HCT116 (cell line): ENCODE measurements around the gene FARP1. TPM values are rescaled to one million over a fixed set of nuclear protein-coding genes. Genes with fewer than 3 reads are reported as not detected.

Experiments
- ATAC-seq: fragments of 200-7000 bp; cut with Tn5 transposase; 2 replicates; pipeline ENCODE4 v1.9.1; 2020; ENCODE audit warnings: mild to moderate bottlenecking, moderate library complexity
- BruUV-seq: library from RNA; stranded (reverse); fragments of 400-500 nt; replicated peaks from 2 replicates; lab custom pipeline; 2021; lab: Mats Ljungman, UMichigan
- CTCF ChIA-PET: fragments of 300-600 bp; sonication (Branson Sonifier 250); formaldehyde crosslinking; loops from one replicate; lab custom pipeline; 2021; ENCODE audit warnings: antibody characterized with exemption; lab: Charles Lee
- POLR2A ChIA-PET: fragments of 300-600, 350-600 bp; sonication (Branson Sonifier 250); formaldehyde crosslinking; loops from one replicate; lab custom pipeline; 2021; ENCODE audit warnings: antibody characterized with exemption; lab: Charles Lee
- RAD21 ChIA-PET, 2 experiments: fragments of 300-600 bp; sonication (Branson Sonifier 250); formaldehyde crosslinking; loops; one replicate each; lab custom pipeline; 2023; ENCODE audit warnings: low total read pairs in 2 of 2; ENCODE audit not compliant: uncharacterized antibody in 2 of 2, unreplicated experiment in 2 of 2, low non-redundant PET in 1 of 2; lab: Charles Lee
- DNase-seq: peaks from one replicate; pipeline ENCODE4 v3.0.0-alpha.2; 2010; ENCODE audit warnings: low read depth, low spot score
- H2AFZ ChIP-seq: fragments of 200-600 bp; shearing (Covaris generic), sonication (generic); 2 replicates; pipeline ENCODE4 v1.6.1; 2017; ENCODE audit warnings: low read depth, mixed run types, mixed read lengths, antibody characterized with exemption, low read length; ENCODE audit not compliant: poor library complexity, severe bottlenecking
- H3K27ac ChIP-seq: 2 replicates; pipeline ENCODE4 v1.5.1; 2012; ENCODE audit warnings: low read depth, low read length
- H3K27me3 ChIP-seq: fragments of 200-600 bp; sonication (generic); 2 replicates; pipeline ENCODE4 v1.6.1; 2016; ENCODE audit warnings: mixed run types, low read length, mixed read lengths; ENCODE audit not compliant: insufficient read depth
- H3K36me3 ChIP-seq, 2 experiments: fragments of 200-500 bp in 1 of 2; fragments of 200-600 bp in 1 of 2; sonication (Bioruptor generic) in 1 of 2; sonication (generic) in 1 of 2; 2 replicates each; pipeline versions ENCODE4 v1.5.1 to v1.6.1; 2014 to 2016; ENCODE audit warnings: low read length in 2 of 2, inconsistent platforms in 1 of 2, mixed read lengths in 1 of 2, mixed run types in 1 of 2; ENCODE audit not compliant: insufficient read depth in 2 of 2, control insufficient read depth in 1 of 2
- H3K4me1 ChIP-seq, 2 experiments: fragments of 200-600 bp in 1 of 2; sonication (generic) in 1 of 2; 2 replicates each; pipeline versions ENCODE4 v1.5.1 to v1.6.1; 2012 to 2017; ENCODE audit warnings: low read length in 2 of 2, inconsistent platforms in 1 of 2, mild to moderate bottlenecking in 1 of 2, mixed read lengths in 1 of 2, mixed run types in 1 of 2, moderate library complexity in 1 of 2; ENCODE audit not compliant: insufficient read depth in 2 of 2, control insufficient read depth in 1 of 2
- H3K4me2 ChIP-seq: fragments of 200-600 bp; sonication (generic); 2 replicates; pipeline ENCODE4 v1.6.1; 2017; ENCODE audit warnings: mixed run types, low read length, mixed read lengths
- H3K4me3 ChIP-seq, 2 experiments: fragments of 200-600 bp in 1 of 2; sonication (generic) in 1 of 2; replicated peaks in 1 of 2; 2 replicates each; pipeline ENCODE4 v1.5.1; 2011 to 2016; ENCODE audit warnings: low read length in 2 of 2, control low read depth in 1 of 2, low read depth in 1 of 2, mild to moderate bottlenecking in 1 of 2, mixed read lengths in 1 of 2, mixed run types in 1 of 2
- H3K79me2 ChIP-seq: fragments of 200-600 bp; sonication (generic); 2 replicates; pipeline ENCODE4 v1.6.1; 2017; ENCODE audit warnings: mild to moderate bottlenecking, mixed run types, low read length, moderate library complexity, mixed read lengths; ENCODE audit not compliant: insufficient read depth
- H3K9ac ChIP-seq: fragments of 200-600 bp; sonication (generic); 2 replicates; pipeline ENCODE4 v1.6.1; 2016; ENCODE audit warnings: low read length, mixed read lengths
- H3K9me2 ChIP-seq: fragments of 200-600 bp; sonication (generic), shearing (Covaris generic); 2 replicates; pipeline ENCODE4 v1.6.1; 2017; ENCODE audit warnings: mixed run types, mild to moderate bottlenecking, moderate library complexity; ENCODE audit not compliant: insufficient read depth
- H3K9me3 ChIP-seq, 2 experiments: fragments of 200-500 bp in 1 of 2; fragments of 200-600 bp in 1 of 2; sonication (Bioruptor generic) in 1 of 2; sonication (generic) in 1 of 2; 2 replicates each; pipeline ENCODE4 v1.6.1; 2014 to 2017; ENCODE audit warnings: low read length in 2 of 2, mixed read lengths in 2 of 2, inconsistent platforms in 1 of 2, low read depth in 1 of 2, mild to moderate bottlenecking in 1 of 2, mixed run types in 1 of 2, moderate library complexity in 1 of 2; ENCODE audit not compliant: control insufficient read depth in 1 of 2, insufficient read depth in 1 of 2
- H4K20me1 ChIP-seq: fragments of 200-600 bp; sonication (generic), shearing (Covaris generic); 2 replicates; pipeline ENCODE4 v1.6.1; 2017; ENCODE audit warnings: mixed run types, mild to moderate bottlenecking, moderate library complexity; ENCODE audit not compliant: insufficient read depth
- CBX3 ChIP-seq: IDR thresholded peaks from 2 replicates; pipeline ENCODE4 v1.6.1; 2012; ENCODE audit warnings: low read depth
- CTCF ChIP-seq, 3 experiments: fragments of 200-600 bp in 1 of 3; sonication (generic) in 1 of 3; IDR thresholded peaks in 2 of 3; conservative IDR thresholded peaks in 1 of 3; 2 replicates each; pipeline ENCODE4 v1.5.1; 2012 to 2017; ENCODE audit warnings: low read depth in 2 of 3, low read length in 2 of 3, antibody characterized with exemption in 1 of 3, borderline replicate concordance in 1 of 3, control low read depth in 1 of 3, mild to moderate bottlenecking in 1 of 3, mixed read lengths in 1 of 3, mixed run types in 1 of 3, moderate library complexity in 1 of 3; ENCODE audit not compliant: insufficient read depth in 1 of 3
- EGR1 ChIP-seq: IDR thresholded peaks from 2 replicates; pipeline ENCODE4 v1.6.1; 2012; ENCODE audit warnings: low read depth
- ELF1 ChIP-seq: IDR thresholded peaks from 2 replicates; pipeline ENCODE4 v1.6.1; 2012; ENCODE audit warnings: low read depth, borderline replicate concordance
- EZH2 ChIP-seq: fragments of 200-600 bp; sonication (generic); IDR thresholded peaks from 2 replicates; pipeline ENCODE4 v1.6.1; 2017; ENCODE audit warnings: antibody characterized with exemption, mixed run types
- EZH2phosphoT487 ChIP-seq: fragments of 200-600 bp; IDR thresholded peaks from 2 replicates; pipeline ENCODE4 v1.6.1; 2018; ENCODE audit warnings: antibody characterized with exemption, borderline replicate concordance
- FOSL1 ChIP-seq: IDR thresholded peaks from 2 replicates; pipeline ENCODE4 v1.6.1; 2012; ENCODE audit warnings: low read depth
- JUND ChIP-seq: IDR thresholded peaks from 2 replicates; pipeline ENCODE4 v1.6.1; 2012
- MAX ChIP-seq: IDR thresholded peaks from 2 replicates; pipeline ENCODE4 v1.6.1; 2012
- RAD21 ChIP-seq: IDR thresholded peaks from 2 replicates; pipeline ENCODE4 v1.6.1; 2012; ENCODE audit warnings: low read depth, mild to moderate bottlenecking
- REST ChIP-seq: IDR thresholded peaks from 2 replicates; pipeline ENCODE4 v1.6.1; 2012; ENCODE audit warnings: low read depth
- SIN3A ChIP-seq: IDR thresholded peaks from 2 replicates; pipeline ENCODE4 v1.6.1; 2012; ENCODE audit warnings: low read depth
- SP1 ChIP-seq: IDR thresholded peaks from 2 replicates; pipeline ENCODE4 v1.6.1; 2012; ENCODE audit warnings: low read depth
- SRF ChIP-seq: IDR thresholded peaks from 2 replicates; pipeline ENCODE4 v1.6.1; 2012; ENCODE audit warnings: low read depth
- TCF7L2 ChIP-seq: IDR thresholded peaks from 2 replicates; pipeline ENCODE4 v1.7.0; 2011; ENCODE audit warnings: borderline replicate concordance, inconsistent platforms; ENCODE audit not compliant: insufficient read depth, insufficient read length; ENCODE audit errors: extremely low read depth
- YY1 ChIP-seq: IDR thresholded peaks from 2 replicates; pipeline ENCODE4 v1.6.1; 2011; ENCODE audit warnings: low read length, low read depth, moderate library complexity, mild to moderate bottlenecking; ENCODE audit not compliant: insufficient replicate concordance; ENCODE audit errors: extremely low read depth
- ZNF274 ChIP-seq: fragments of 200-500 bp; sonication (Bioruptor generic); IDR thresholded peaks from 2 replicates; pipeline ENCODE4 v1.6.1; 2014; ENCODE audit warnings: mild to moderate bottlenecking, low read depth, low read length, inconsistent platforms
- intact Hi-C: fragments of 100-400 bp; cut with micrococcal nuclease; formaldehyde crosslinking; loops from 2 replicates; pipeline ENCODE4 v1.10.0; 2022
- total RNA-seq: library from RNA; stranded (reverse); gene quantifications from one replicate; pipeline ENCODE4 v1.2.1, GENCODE V29; 2021; ENCODE audit not compliant: unreplicated experiment

The FARP1 gene
- total RNA-seq, 1 experiment from 2014 or later = 30.5 TPM

- TF ChIP-seq CTCF (IDR thresholded peaks at IDR 0.05 in 2 of 3, conservative IDR thresholded peaks at IDR 0.05 in 1 of 3; ENCODE audit: borderline replicate concordance in 1 of 3, insufficient read depth in 1 of 3, low read depth in 2 of 3, low read length in 2 of 3) (no peak), SRF (no peak), TCF7L2 (no peak), EGR1 (no peak), CBX3 (no peak)
- TF ChIP-seq, all 23 proteins: peak for 0
These were observed 344.1 kb downstream of the FARP1 start (continued) for GRCh38 chr13:98487016-98487415.

- CTCF ChIA-PET = interaction anchor here (2.5 kb wide), 1 partner anchor 166 kb away, joined by 9 read pairs; no protein-coding TSS in a partner anchor
These were observed 344.6 kb downstream of the FARP1 start for GRCh38 chr13:98487522-98487921.

More at GRCh38 chr13:98487522-98487921, 344.6 kb downstream of the FARP1 start:
- Histone ChIP-seq H3K36me3 (no peaks in the 10 kb centered on the region), H3K4me1 (peaks cover 36 to 71% of the 10 kb centered on the region in 2 experiments), H3K9me3 (no peaks in the 10 kb centered on the region), H3K27me3 (no peaks in the 10 kb centered on the region), H3K9me2 (no peaks in the 10 kb centered on the region), H3K79me2 (peaks cover 95% of the 10 kb centered on the region), H2AFZ (no peak overlapping the region), H3K4me3 (no peak overlapping the region), H4K20me1 (peaks cover 10% of the 10 kb centered on the region; the same call in 1 of the 2 replicates), H3K9ac (no peak overlapping the region), H3K27ac (no peak overlapping the region), H3K4me2 (no peak overlapping the region)
- POLR2A ChIA-PET = no interaction called here
- no peak for DNase-seq
- TF ChIP-seq ZNF274 (no peak), YY1 (no peak), REST (no peak), EZH2 (no peak), FOSL1 (no peak), SRF (no peak), EZH2phosphoT487 (no peak), SP1 (no peak), CTCF (IDR thresholded peaks at IDR 0.05 in 2 of 3, conservative IDR thresholded peaks at IDR 0.05 in 1 of 3; ENCODE audit: borderline replicate concordance in 1 of 3, insufficient read depth in 1 of 3, low read depth in 2 of 3, low read length in 2 of 3) (no peak), RAD21 (no peak), MAX (no peak), CBX3 (no peak), JUND (no peak), SIN3A (no peak), ELF1 (no peak), TCF7L2 (no peak)
- RAD21 ChIA-PET = interaction anchor here in 1 of 2 experiments (1.4 kb wide), 1 partner anchor 110 kb away, joined by 3 read pairs; no protein-coding TSS in a partner anchor
- no TSS peak for BruUV-seq
- intact Hi-C loops = no loop called here
- ATAC-seq = no peak
